Gastrocnemius medialis (tissue), 4 donors: ENCODE data around the gene ITPR1. TPM values are rescaled to one million over a fixed set of nuclear protein-coding genes. Genes with fewer than 3 reads are reported as not detected.

ENCODE experiments used
- ATAC-seq, 2 donors: fragments of 150-250 bp; one replicate each; pipeline ENCODE4 v1.9.1; 2016
- DNase-seq, 2 donors: peaks; one replicate each; pipeline ENCODE4 v3.0.0-alpha.2; 2019
- H3K27ac ChIP-seq, 4 donors: fragments of 200-600 bp; sonication (generic); 1 replicate in 1 of 4; 2 replicates in 3 of 4; pipeline ENCODE4 v1.5.1; 2016 to 2018; ENCODE audit warnings: mild to moderate bottlenecking in 2 of 4, moderate library complexity in 1 of 4
- H3K27me3 ChIP-seq, 3 donors: fragments of 200-600 bp; sonication (generic) in 2 of 3; 1 replicate in 1 of 3; 2 replicates in 2 of 3; pipeline versions ENCODE4 v1.5.1 to v1.6.0; 2016 to 2019; ENCODE audit warnings: mild to moderate bottlenecking in 1 of 3, moderate library complexity in 1 of 3
- H3K36me3 ChIP-seq, 2 donors: fragments of 200-600 bp; sonication (generic) in 1 of 2; one replicate each; pipeline ENCODE4 v1.5.1; 2017 to 2018
- H3K4me1 ChIP-seq, 2 donors: fragments of 200-600 bp; sonication (generic) in 1 of 2; one replicate each; pipeline ENCODE4 v1.5.1; 2016 to 2017; ENCODE audit warnings: mild to moderate bottlenecking in 2 of 2
- H3K4me3 ChIP-seq, 4 donors: fragments of 200-600 bp; sonication (generic) in 3 of 4; 1 replicate in 1 of 4; 2 replicates in 3 of 4; pipeline ENCODE4 v1.5.1; 2016 to 2019; ENCODE audit warnings: mild to moderate bottlenecking in 2 of 4
- H3K9me3 ChIP-seq, 3 donors: fragments of 200-600 bp; sonication (generic) in 2 of 3; 1 replicate in 1 of 3; 2 replicates in 2 of 3; pipeline ENCODE4 v1.5.1; 2016 to 2019
- POLR2A ChIP-seq, 2 donors: fragments of 450-650 bp; IDR thresholded peaks; one replicate each; pipeline ENCODE4 v1.6.1; 2017; ENCODE audit warnings: antibody characterized with exemption in 2 of 2, mild to moderate bottlenecking in 2 of 2, moderate library complexity in 2 of 2
- in situ Hi-C, 4 donors: fragments of 200-750 bp; cut with MboI; loops; one replicate each; pipeline versions ENCODE4 v1.15.0 to v1.8.0; 2017; ENCODE audit warnings: low sequenced_read_pairs in 4 of 4
- intact Hi-C: fragments of 100-400 bp; cut with DNase I; formaldehyde crosslinking; loops from one replicate; pipeline ENCODE4 v1.15.1; 2023; ENCODE audit warnings: low total_unique reads
- total RNA-seq, 4 donors: library from RNA; depleted of rRNA; stranded (reverse); fragments of >200 nt; gene quantifications; one replicate each; pipeline versions ENCODE4 v1.1.0 to v1.2.3, GENCODE V29; 2016
- TF ChIP-seq, protein P1 (sequence below), 5 experiments: fragments of 450-650 bp in 3 of 5; fragments of 200-600 bp in 2 of 5; sonication (generic) in 2 of 5; IDR thresholded peaks in 4 of 5; conservative IDR thresholded peaks in 1 of 5; 1 replicate in 4 of 5; 2 replicates in 1 of 5; pipeline ENCODE4 v1.5.1; 2016 to 2019; ENCODE audit warnings: antibody characterized with exemption in 5 of 5, mild to moderate bottlenecking in 3 of 5, moderate library complexity in 3 of 5

The ITPR1 gene
- total RNA-seq, 4 donors from 2014 or later = 5.5 to 21.7 (median 11.3) TPM

DNA sequence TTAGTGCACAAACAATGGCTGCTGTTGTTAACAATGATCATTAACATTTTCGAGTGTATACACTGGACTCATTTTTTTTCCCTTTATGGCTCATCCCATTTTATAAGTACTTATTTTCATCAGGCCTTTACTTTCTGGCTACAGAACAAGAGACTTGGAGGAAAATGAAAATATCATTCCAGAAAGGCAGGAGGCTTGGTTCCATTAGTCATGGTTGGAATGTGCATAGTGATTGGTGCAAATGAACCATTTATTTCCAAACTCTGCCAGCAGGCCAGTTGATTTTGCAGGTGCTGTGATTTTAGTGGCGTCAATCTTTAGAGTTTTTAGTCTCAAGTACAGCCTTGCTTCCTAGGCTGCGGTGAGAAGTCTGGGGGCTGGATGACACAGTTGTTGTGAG is 151.8 kb downstream of the ITPR1 start:
- H3K27ac ChIP-seq = no peak overlapping the region
- DNase-seq (no peak), ATAC-seq (no peak)
- peaks cover 0 to 5% of the 10 kb centered on the region in 2 donors for H3K36me3 ChIP-seq
- no peaks in the 10 kb centered on the region for H3K27me3 ChIP-seq
- H3K4me3 ChIP-seq = no peak overlapping the region
- TF ChIP-seq, protein P1, sequence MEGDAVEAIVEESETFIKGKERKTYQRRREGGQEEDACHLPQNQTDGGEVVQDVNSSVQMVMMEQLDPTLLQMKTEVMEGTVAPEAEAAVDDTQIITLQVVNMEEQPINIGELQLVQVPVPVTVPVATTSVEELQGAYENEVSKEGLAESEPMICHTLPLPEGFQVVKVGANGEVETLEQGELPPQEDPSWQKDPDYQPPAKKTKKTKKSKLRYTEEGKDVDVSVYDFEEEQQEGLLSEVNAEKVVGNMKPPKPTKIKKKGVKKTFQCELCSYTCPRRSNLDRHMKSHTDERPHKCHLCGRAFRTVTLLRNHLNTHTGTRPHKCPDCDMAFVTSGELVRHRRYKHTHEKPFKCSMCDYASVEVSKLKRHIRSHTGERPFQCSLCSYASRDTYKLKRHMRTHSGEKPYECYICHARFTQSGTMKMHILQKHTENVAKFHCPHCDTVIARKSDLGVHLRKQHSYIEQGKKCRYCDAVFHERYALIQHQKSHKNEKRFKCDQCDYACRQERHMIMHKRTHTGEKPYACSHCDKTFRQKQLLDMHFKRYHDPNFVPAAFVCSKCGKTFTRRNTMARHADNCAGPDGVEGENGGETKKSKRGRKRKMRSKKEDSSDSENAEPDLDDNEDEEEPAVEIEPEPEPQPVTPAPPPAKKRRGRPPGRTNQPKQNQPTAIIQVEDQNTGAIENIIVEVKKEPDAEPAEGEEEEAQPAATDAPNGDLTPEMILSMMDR (IDR thresholded peaks at IDR 0.05 in 4 of 5, conservative IDR thresholded peaks at IDR 0.05 in 1 of 5) = no peak
- no peak for TF ChIP-seq POLR2A (IDR thresholded peaks at IDR 0.05)
- in situ Hi-C loops (no loop called here), intact Hi-C loops (no loop called here)
- no peaks in the 10 kb centered on the region for H3K9me3 ChIP-seq
- no peaks in the 10 kb centered on the region for H3K4me1 ChIP-seq

DNA sequence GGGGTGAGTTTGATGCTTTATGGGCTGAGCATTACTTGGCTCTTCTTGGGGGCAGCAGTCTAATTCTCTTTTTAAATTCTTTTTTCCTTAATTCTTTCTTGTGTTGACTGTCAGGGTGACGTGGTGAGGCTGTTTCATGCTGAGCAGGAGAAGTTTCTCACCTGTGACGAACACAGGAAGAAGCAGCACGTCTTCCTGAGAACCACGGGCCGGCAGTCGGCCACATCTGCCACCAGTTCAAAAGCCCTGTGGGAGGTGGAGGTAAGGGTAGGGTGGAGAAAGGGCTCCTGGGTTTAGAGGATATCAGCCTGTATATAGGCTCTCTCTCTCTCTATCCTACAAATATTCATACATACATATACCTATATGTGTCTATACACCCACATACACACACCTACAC is 152.3 kb downstream of the ITPR1 start:
- DNase-seq (no peak), ATAC-seq (no peak)
- Histone ChIP-seq H3K27me3 (no peaks in the 10 kb centered on the region), H3K36me3 (peaks cover 0 to 5% of the 10 kb centered on the region in 2 donors), H3K4me1 (no peaks in the 10 kb centered on the region), H3K27ac (no peak overlapping the region), H3K9me3 (no peaks in the 10 kb centered on the region), H3K4me3 (no peak overlapping the region)
- intact Hi-C loops (no loop called here), in situ Hi-C loops (no loop called here)
- TF ChIP-seq, protein P1 (IDR thresholded peaks at IDR 0.05 in 4 of 5, conservative IDR thresholded peaks at IDR 0.05 in 1 of 5) = no peak
- no peak for TF ChIP-seq POLR2A (IDR thresholded peaks at IDR 0.05)

DNA sequence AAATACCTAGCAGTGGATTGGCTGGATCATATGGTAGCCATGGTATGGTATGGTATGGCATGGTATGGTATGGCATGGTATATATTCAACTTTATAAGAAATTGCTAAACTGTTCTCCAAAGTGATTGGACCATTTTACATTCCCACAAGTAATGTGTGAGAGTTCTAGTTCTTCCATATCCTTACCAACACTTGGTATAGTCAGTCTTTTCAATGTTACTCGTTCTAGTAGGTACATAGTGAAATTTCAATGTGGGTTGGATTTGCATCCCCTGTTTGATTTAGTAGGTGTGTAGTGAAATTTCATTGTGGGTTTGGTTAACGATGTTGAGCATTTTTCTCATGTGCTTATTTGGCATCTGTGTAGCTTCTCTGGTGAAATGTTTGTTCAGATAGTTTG is 154.3 kb downstream of the ITPR1 start:
- no peaks in the 10 kb centered on the region for H3K27me3 ChIP-seq
- H3K36me3 ChIP-seq = peaks cover 0 to 5% of the 10 kb centered on the region in 2 donors
- H3K9me3 ChIP-seq = no peaks in the 10 kb centered on the region
- DNase-seq = no peak
- in situ Hi-C loops (no loop called here), intact Hi-C loops (no loop called here)
- ATAC-seq = no peak
- H3K27ac ChIP-seq = no peak overlapping the region
- H3K4me1 ChIP-seq = no peaks in the 10 kb centered on the region
- TF ChIP-seq, protein P1 (IDR thresholded peaks at IDR 0.05 in 4 of 5, conservative IDR thresholded peaks at IDR 0.05 in 1 of 5) = no peak
- no peak overlapping the region for H3K4me3 ChIP-seq

DNA sequence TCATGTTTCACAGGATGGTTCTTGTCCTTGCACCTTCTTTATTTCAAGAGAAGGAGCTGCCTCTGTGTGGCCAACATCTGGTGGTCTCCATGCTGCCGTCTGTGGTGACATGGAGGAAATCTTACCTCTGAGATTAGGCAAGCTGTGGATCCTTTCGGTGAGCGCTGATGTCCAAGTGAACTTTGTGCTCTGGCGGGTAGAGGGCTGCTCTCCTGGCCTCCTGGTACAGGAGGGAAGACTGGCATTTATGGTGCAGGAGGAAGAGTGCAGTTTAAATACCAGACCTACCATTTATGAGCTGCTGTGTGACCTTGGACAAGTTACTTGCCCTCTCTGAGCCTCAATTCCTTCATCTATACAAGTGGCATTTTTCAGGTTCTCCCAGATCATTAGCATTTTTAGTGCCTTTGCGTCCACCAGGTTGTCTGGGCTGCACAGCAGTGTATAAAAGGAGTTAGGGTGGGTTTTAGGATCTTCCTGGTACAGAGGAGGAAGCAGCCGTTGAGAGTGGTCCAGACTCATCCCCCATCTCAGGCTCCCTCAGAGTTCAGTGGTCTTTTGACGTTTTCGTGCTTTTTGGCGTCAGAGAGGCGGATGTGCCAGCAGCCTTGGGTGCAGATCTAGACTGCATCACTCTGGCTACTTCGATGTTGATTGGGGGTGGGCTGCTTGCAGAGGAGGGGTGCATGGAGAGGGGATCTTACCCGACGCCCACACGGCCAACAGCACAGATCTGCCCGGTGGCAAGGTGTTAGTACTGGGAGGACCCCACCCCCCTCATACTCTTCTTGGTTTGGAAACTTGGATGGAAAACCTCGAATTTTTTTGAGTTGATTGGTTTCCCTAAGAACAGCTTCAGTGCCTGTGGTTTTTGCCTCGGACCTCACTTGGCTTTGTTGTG is 162.2 kb downstream of the ITPR1 start:
- DNase-seq = no peak
- no peaks in the 10 kb centered on the region for H3K36me3 ChIP-seq
- no peak overlapping the region for H3K4me3 ChIP-seq
- no peak overlapping the region for H3K27ac ChIP-seq
- H3K4me1 ChIP-seq = peaks cover 0 to 6% of the 10 kb centered on the region in 2 donors
- in situ Hi-C loops = no loop called here
- no peaks in the 10 kb centered on the region for H3K27me3 ChIP-seq
- TF ChIP-seq, protein P1 (IDR thresholded peaks at IDR 0.05 in 4 of 5, conservative IDR thresholded peaks at IDR 0.05 in 1 of 5) = no peak
- no peak for TF ChIP-seq POLR2A (IDR thresholded peaks at IDR 0.05)
- ATAC-seq = no peak
- intact Hi-C loops = loop anchor here (1.0 kb wide), 1 partner anchor 403 kb away; no protein-coding TSS in a partner anchor
- H3K9me3 ChIP-seq = no peaks in the 10 kb centered on the region
